ENCODE data around the gene COLEC11. TPM values are rescaled to one million over a fixed set of nuclear protein-coding genes. Genes with fewer than 3 reads are reported as not detected.
A peak's percentile ranks its signal among the peaks of the same experiment; 100 is the strongest.

COLEC11 gene
- total and polyA plus RNA-seq, 9 donors: 16.7 to 187 (median 59.9) TPM

- WGBS, 3 donors: 53 to 74% (median 69%) methylated on average over 10 of the region's 10 CpGs
- no peak overlapping the region for H3K4me3 ChIP-seq
- TF ChIP-seq POLR2A (IDR thresholded peaks at IDR 0.05) (no peak), CTCF (IDR thresholded peaks at IDR 0.05) (no peak), EP300 (IDR thresholded peaks at IDR 0.05) (no peak)
These were observed 44.2 kb downstream of the COLEC11 start for GRCh38 chr2:3639015-3639630.

GRCh38 chr2:3639653-3640052 lies 44.7 kb downstream of the COLEC11 start:
- Histone ChIP-seq H3K36me3 (no peaks in the 10 kb centered on the region), H3K27me3 (no peaks in the 10 kb centered on the region), H3K27ac (no peak overlapping the region), H3K4me3 (no peak overlapping the region), H3K9me3 (no peaks in the 10 kb centered on the region), H3K4me1 (ENCODE audit: insufficient read depth) (peaks cover 4% of the 10 kb centered on the region)
- intact Hi-C loops (cut with DNase I): no loop called here
- TF ChIP-seq CTCF (IDR thresholded peaks at IDR 0.05): no peak
- WGBS, 3 donors: 75 to 78% (median 77%) methylated on average over 8 of the region's 8 CpGs
- DNase-seq: peak in 2 of 5 donors; percentile 14 to 29

More at GRCh38 chr2:3639015-3639630, 44.2 kb downstream of the COLEC11 start:
- Histone ChIP-seq H3K27me3 (no peaks in the 10 kb centered on the region), H3K9me3 (no peaks in the 10 kb centered on the region), H3K27ac (no peak overlapping the region), H3K4me1 (ENCODE audit: insufficient read depth) (peaks cover 5% of the 10 kb centered on the region), H3K36me3 (no peaks in the 10 kb centered on the region)
- DNase-seq: peak in 1 of 5 donors; percentile 4
- intact Hi-C loops (cut with DNase I): no loop called here

GRCh38 chr2:3641181-3641580 lies 46.3 kb downstream of the COLEC11 start:
- Histone ChIP-seq H3K27ac (no peak overlapping the region), H3K36me3 (no peaks in the 10 kb centered on the region), H3K4me1 (ENCODE audit: insufficient read depth) (peaks cover 1% of the 10 kb centered on the region), H3K4me3 (no peak overlapping the region), H3K27me3 (no peaks in the 10 kb centered on the region), H3K9me3 (no peaks in the 10 kb centered on the region)
- DNase-seq: peak in 2 of 5 donors; percentile 18 to 39
- intact Hi-C loops (cut with DNase I): no loop called here
- WGBS, 3 donors: 88 to 95% (median 90%) methylated on average over 13 of the region's 13 CpGs
- TF ChIP-seq POLR2A (IDR thresholded peaks at IDR 0.05) (no peak), EP300 (IDR thresholded peaks at IDR 0.05) (no peak), CTCF (IDR thresholded peaks at IDR 0.05) (no peak)

GRCh38 chr2:3641841-3642421 lies 47.0 kb downstream of the COLEC11 start:
- H3K27me3 ChIP-seq: no peaks in the 10 kb centered on the region
- peak in 2 of 5 donors; percentile 12 to 21 for DNase-seq
- no peak overlapping the region for H3K27ac ChIP-seq
- 88 to 92% (median 92%) methylated on average over 26 of the region's 26 CpGs for WGBS, 3 donors
- no peaks in the 10 kb centered on the region for H3K36me3 ChIP-seq
- H3K4me1 ChIP-seq (ENCODE audit: insufficient read depth): peaks cover 1% of the 10 kb centered on the region
- intact Hi-C loops (cut with DNase I): no loop called here
- H3K9me3 ChIP-seq: no peaks in the 10 kb centered on the region
- TF ChIP-seq POLR2A (IDR thresholded peaks at IDR 0.05) (no peak), CTCF (IDR thresholded peaks at IDR 0.05) (no peak), EP300 (IDR thresholded peaks at IDR 0.05) (no peak)
- H3K4me3 ChIP-seq: no peak overlapping the region
